ENCODE results near the gene PACSIN1.
"Not testable (repeated sequence)": the region's sequence is repeated elsewhere in the genome, so short reads cannot be mapped to it uniquely, and the experiment has no call there.

Gene PACSIN1

GRCh38 chr6:34485321-34486060, 19.6 kb downstream of the PACSIN1 start:
- no peak for DNase-seq (ENCODE audit: low read depth)

GRCh38 chr6:34486106-34486740, 20.3 kb downstream of the PACSIN1 start:
- peak; percentile 15 for DNase-seq (ENCODE audit: low read depth)

DNA sequence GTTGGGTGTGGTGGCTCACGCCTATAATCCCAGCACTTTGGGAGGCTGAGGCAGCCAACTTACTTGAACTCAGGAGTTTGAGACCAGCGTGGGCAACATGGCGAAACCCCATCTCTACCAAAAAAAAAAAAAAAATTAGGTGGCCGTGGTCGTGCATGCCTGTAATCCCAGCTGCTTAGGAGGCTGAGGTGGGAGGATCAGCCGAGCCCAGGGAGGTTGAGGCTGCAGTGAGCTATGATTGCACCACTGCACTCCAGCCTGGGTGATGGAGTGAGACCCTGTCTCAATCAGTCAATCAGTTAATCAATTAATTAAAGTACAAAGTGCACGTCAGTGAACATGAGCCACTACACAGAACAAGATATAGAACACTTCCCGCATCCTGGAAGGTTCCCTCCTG, 21.0 kb downstream of the PACSIN1 start:
- DNase-seq (ENCODE audit: low read depth) = not testable (repeated sequence)

- DNase-seq (ENCODE audit: low read depth) = no peak
Measured at GRCh38 chr6:34487536-34487935, 21.7 kb downstream of the PACSIN1 start.

GRCh38 chr6:34489207-34489805, 23.4 kb downstream of the PACSIN1 start:
- no peak for DNase-seq (ENCODE audit: low read depth)

- no peak for DNase-seq (ENCODE audit: low read depth)
Measured at GRCh38 chr6:34490390-34491090, 24.7 kb downstream of the PACSIN1 start.

GRCh38 chr6:34491091-34491430, 25.2 kb downstream of the PACSIN1 start:
- no peak for DNase-seq (ENCODE audit: low read depth)

- no peak for DNase-seq (ENCODE audit: low read depth)
Measured at GRCh38 chr6:34493344-34493743, 27.5 kb downstream of the PACSIN1 start.

DNA sequence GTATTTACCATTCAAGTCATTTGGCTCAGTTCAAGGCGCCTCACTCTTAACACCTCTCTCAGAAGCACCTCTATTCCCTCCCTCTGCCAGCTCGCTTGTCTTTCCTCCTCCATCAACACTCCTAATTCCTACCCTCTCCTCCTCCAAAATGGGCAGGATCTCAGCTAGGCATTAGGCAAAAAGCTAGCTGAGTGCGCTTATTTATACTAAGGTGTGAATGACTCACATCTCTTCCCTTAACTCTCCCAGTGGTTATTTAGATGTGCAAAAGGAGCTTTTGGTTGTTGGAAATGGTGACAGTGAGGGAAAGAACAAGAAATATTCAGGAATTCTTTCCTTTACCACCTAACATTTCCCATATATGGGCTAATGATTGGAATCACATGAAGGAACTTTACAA, 29.1 kb downstream of the PACSIN1 start:
- DNase-seq (ENCODE audit: low read depth) = no peak

DNA sequence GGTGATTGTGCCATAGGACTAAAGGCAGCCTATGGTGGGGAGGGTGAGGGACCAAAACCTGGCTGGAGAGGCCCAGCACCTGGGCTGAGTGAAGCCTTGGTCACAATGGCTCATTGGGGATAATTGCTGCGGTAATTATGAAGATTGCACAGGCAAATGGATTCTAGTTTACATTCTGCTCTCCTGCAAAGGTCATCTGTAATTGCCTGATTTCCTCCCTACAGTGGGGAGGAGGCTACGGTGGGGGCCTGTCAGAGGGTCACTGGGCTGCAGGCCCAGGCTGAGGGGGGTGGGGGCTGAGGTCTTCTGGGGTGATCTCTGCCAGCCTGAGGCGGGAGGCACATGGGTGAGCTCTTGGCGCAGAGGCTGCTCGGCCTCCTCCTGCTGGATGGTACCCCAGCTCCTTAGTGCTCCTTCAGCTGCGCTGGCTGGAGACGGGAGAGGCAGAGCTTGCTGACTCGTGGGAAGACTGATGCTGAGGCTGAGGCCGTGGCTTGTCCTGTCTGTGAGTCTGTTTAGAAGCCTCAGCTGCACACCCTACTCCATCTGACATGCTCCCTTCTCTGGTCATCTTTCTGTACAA, 30.3 kb downstream of the PACSIN1 start:
- DNase-seq (ENCODE audit: low read depth) = no peak

DNA sequence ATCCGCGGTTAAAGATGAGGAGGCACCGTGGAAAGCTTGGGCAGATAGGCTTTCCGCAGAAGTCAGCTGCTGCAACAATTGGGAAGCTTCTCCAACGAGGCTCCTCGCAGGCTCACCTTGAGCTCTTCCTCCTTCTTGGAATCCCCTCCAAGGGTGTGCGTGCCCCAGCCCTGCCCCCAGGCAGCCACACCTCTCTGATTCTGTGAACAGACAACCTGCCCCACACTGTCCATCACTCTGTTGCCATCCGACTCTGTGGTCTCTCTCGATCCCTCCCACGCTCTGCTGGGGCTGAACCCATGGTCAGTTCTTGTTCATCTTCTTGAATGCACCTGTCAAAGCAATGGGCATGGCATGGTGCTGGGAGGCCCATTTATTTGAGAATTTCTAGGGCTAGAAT, 31.5 kb downstream of the PACSIN1 start:
- DNase-seq (ENCODE audit: low read depth) = no peak

GRCh38 chr6:34506718-34507117, 40.8 kb downstream of the PACSIN1 start:
- no peak for DNase-seq (ENCODE audit: low read depth)

GRCh38 chr6:34508425-34508824, 42.5 kb downstream of the PACSIN1 start:
- no peak for DNase-seq (ENCODE audit: low read depth)

DNA sequence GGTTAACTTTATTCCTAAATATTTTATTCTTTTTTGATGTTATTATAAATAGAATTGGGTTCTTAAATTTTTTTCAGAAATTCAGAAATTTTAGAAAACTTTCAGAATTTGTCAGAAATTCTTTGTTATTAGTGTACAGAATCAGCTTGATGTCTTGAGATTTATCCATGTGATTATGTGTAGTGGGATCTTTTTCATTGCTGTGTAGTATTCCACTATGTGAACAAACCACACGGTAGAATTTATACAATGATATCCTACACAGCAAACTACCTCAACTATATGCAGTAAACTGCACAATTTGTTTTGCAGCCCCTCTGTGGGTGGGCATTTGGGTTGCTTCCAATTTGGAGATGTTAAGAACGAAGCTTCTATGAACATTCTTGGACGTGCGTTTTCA, 43.9 kb downstream of the PACSIN1 start:
- no peak for DNase-seq (ENCODE audit: low read depth)

DNA sequence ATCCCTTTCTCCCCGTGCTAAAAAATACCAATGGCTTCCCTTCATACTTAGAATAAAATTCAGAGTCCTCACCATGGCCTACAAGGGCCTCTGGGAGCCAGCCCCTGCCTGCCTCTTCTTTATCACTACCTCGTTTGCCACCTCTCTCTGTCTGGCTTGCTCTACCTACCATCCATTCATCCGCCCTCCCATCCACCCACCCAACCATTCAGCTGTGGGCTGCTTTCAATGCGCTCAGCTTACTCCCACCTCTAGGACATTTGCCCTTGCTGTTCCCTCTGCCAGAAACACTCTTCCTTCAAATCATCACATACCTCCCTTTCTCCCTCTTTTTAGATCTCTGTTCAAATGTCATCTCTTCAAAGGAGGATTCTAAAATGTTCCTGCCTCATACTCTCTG, 44.4 kb downstream of the PACSIN1 start:
- DNase-seq (ENCODE audit: low read depth) = no peak

DNA sequence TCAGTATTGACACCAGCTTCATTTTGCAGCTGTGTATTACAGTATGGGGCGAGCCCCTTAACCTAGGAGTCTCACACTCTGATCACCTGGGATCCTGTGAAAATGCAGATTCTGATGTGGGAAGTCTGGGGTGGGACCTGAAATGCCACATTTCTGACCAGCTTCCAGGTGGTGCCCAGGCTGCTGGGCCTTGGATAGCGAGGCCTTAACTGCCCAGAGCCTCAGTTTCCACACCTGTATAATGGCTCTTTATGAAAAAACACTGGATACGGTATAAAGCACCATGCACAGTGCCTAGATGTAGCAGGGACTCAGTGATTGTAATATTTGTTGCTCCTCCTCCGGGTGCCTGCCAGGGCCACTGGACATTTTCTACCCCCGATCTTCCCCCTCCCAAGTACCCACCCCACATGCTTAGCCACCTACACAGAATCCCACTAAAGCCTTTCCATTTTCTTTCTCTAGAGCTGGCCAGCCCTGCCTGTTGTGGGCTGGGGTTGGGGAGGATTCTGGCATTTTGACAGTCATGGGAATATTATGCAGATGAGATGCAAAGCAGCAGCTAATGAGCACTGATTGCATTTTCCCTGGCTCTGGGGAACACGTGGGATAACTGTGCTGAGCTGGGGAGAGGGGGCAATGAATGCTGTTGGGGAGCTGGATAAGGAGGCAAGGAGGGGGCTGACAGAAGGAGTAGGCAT, 45.5 kb downstream of the PACSIN1 start:
- no peak for DNase-seq (ENCODE audit: low read depth)

GRCh38 chr6:34511915-34512737, 46.2 kb downstream of the PACSIN1 start:
- no peak for DNase-seq (ENCODE audit: low read depth)

- no peak for DNase-seq (ENCODE audit: low read depth)
Measured at GRCh38 chr6:34512738-34513115, 46.9 kb downstream of the PACSIN1 start.

DNA sequence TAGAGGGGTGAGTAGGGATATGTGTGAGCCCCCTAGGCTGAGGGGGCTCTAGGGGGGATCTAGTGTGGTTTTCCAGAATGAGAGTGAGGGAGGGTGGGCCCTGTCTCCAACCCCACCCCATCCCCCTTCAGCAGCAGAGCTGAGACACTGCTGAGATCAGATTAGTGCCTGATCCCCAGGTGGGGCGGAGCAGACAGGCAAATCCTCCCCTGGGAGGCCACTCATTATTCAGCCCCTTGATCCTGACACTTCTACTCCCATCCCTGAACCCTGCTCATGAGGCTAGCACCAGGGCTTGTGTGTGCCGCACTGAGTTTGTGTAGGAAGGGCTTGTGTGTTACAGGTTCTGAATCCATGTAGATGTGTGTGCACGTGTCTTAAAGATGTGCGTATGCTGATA, 47.8 kb downstream of the PACSIN1 start:
- no peak for DNase-seq (ENCODE audit: low read depth)

DNA sequence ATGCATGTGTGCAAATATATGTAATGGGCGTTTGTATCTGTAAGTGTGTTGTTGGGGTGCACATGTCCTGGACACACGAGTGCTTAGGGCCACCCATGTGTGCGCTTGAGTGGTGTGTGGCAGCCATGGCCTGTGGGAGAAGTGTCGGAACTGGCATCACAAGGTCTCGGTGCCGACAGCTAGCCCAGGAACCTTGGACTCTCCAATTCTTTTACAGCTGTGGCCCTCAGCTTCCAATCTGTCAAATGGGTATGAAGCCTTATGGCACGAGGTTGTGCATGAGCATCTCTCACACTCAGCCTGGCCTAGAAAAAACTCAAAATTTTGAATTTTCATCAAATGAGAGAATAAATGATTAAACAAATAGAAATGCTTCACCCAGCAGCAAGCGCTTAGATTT, 48.2 kb downstream of the PACSIN1 start:
- no peak for DNase-seq (ENCODE audit: low read depth)

Data from activated T-helper 1 cell treated with Interleukin-2 at 50 U/mL for 16 hours (primary cell).